Left ventricle myocardium superior (tissue), 1 donor: Measurements from ENCODE around the gene KPNA4. TPM values are rescaled to one million over a fixed set of nuclear protein-coding genes. Genes with fewer than 3 reads are reported as not detected.
"Not testable (repeated sequence)": the region's sequence is repeated elsewhere in the genome, so short reads cannot be mapped to it uniquely, and the experiment has no call there.

Experiments used
- ATAC-seq: fragments of 200-7000 bp; cut with Tn5 transposase; one replicate; pipeline ENCODE4 v1.9.1; 2020; ENCODE audit warnings: mild to moderate bottlenecking, moderate library complexity
- DNase-seq: peaks from one replicate; pipeline ENCODE4 v3.0.0-alpha.2; 2020
- intact Hi-C: fragments of 100-400 bp; cut with micrococcal nuclease; formaldehyde crosslinking; loops from one replicate; pipeline ENCODE4 v1.11.0; 2022
- long read RNA-seq: library from polyadenylated mRNA; unstranded; transcript quantifications from one replicate; pipeline ENCODE4 v2.0.0, GENCODE V29; 2021
- total RNA-seq: library from RNA; stranded (reverse); fragmentation: NEBNext Ultra II Directional; extraction: Animal tissue kit (Norgen Biotek cat#: 25700); gene quantifications from one replicate; pipeline ENCODE4 v1.2.1, GENCODE V29; 2021
- donor health status: DM: no; HTN: yes; CAD: no; lungs with severe emphysema.

The KPNA4 gene
- 139 TPM for total RNA-seq
- long read RNA-seq, full-length matches to known transcripts: 167 of 196 reads
- long read RNA-seq, partial matches to known transcripts: 22 of 196 reads
- long read RNA-seq, other reads (novel, unspliced or antisense): 7 of 196 reads

- peak; percentile 99 for DNase-seq
- intact Hi-C loops: no loop called here
- ATAC-seq: peak; percentile 97
Measured at GRCh38 chr3:160565442-160566403, at the start of gene KPNA4. TSS of gene KPNA4 (minus strand) at chr3:160565571. CDS start at chr3:160565282, 289 bp downstream.

GRCh38 chr3:160613661-160614060 is 48.3 kb upstream of the KPNA4 start:
- ATAC-seq (no peak), DNase-seq (no peak)
- intact Hi-C loops: no loop called here

- no peak for ATAC-seq
- intact Hi-C loops: no loop called here
- DNase-seq: no peak
Measured at GRCh38 chr3:160612386-160613075, 47.2 kb upstream of the KPNA4 start.

- DNase-seq (no peak), ATAC-seq (no peak)
- intact Hi-C loops: no loop called here
Measured at GRCh38 chr3:160611141-160611540, 45.8 kb upstream of the KPNA4 start.

- intact Hi-C loops: no loop called here
- DNase-seq: no peak
- ATAC-seq: no peak
Measured at GRCh38 chr3:160608870-160609269, 43.5 kb upstream of the KPNA4 start.

- DNase-seq (no peak), ATAC-seq (no peak)
- intact Hi-C loops: no loop called here
Measured at GRCh38 chr3:160607826-160608225, 42.5 kb upstream of the KPNA4 start.

GRCh38 chr3:160605315-160605714 is 39.9 kb upstream of the KPNA4 start:
- no peak for ATAC-seq

GRCh38 chr3:160603845-160604244 is 38.5 kb upstream of the KPNA4 start:
- DNase-seq, intact Hi-C loops, ATAC-seq: not testable (repeated sequence)

More at GRCh38 chr3:160605315-160605714, 39.9 kb upstream of the KPNA4 start:
- no peak for DNase-seq
- intact Hi-C loops: no loop called here

GRCh38 chr3:160602259-160602658 is 36.9 kb upstream of the KPNA4 start:
- intact Hi-C loops: no loop called here
- DNase-seq (no peak), ATAC-seq (no peak)

GRCh38 chr3:160601288-160601687 is 35.9 kb upstream of the KPNA4 start:
- ATAC-seq (no peak), DNase-seq (no peak)
- intact Hi-C loops: no loop called here

GRCh38 chr3:160598865-160599264 is 33.5 kb upstream of the KPNA4 start:
- intact Hi-C loops: no loop called here
- ATAC-seq (no peak), DNase-seq (no peak)

- intact Hi-C loops: no loop called here
Measured at GRCh38 chr3:160588023-160588422, 22.7 kb upstream of the KPNA4 start.

GRCh38 chr3:160587105-160587504 is 21.7 kb upstream of the KPNA4 start:
- DNase-seq: peak; percentile 45
- intact Hi-C loops: no loop called here
- peak; percentile 77 for ATAC-seq

More at GRCh38 chr3:160588023-160588422, 22.7 kb upstream of the KPNA4 start:
- DNase-seq: no peak
- ATAC-seq: no peak

- no peak for ATAC-seq
- no peak for DNase-seq
- intact Hi-C loops: no loop called here
Measured at GRCh38 chr3:160586679-160587078, 21.3 kb upstream of the KPNA4 start.

- intact Hi-C loops: no loop called here
- ATAC-seq (no peak), DNase-seq (no peak)
Measured at GRCh38 chr3:160583451-160583850, 18.1 kb upstream of the KPNA4 start.

- ATAC-seq (no peak), DNase-seq (no peak)
- intact Hi-C loops: no loop called here
Measured at GRCh38 chr3:160580938-160581337, 15.6 kb upstream of the KPNA4 start.

- intact Hi-C loops: no loop called here
- peak; percentile 91 for ATAC-seq
- DNase-seq: no peak
Measured at GRCh38 chr3:160577556-160578195, 12.3 kb upstream of the KPNA4 start.

- DNase-seq (no peak), ATAC-seq (peak; percentile 87)
- intact Hi-C loops: no loop called here
Measured at GRCh38 chr3:160577093-160577492, 11.7 kb upstream of the KPNA4 start.

- ATAC-seq: peak; percentile 31
- intact Hi-C loops: no loop called here
- no peak for DNase-seq
Measured at GRCh38 chr3:160576621-160577020, 11.2 kb upstream of the KPNA4 start.

- intact Hi-C loops: no loop called here
- ATAC-seq (no peak), DNase-seq (no peak)
Measured at GRCh38 chr3:160575589-160575988, 10.2 kb upstream of the KPNA4 start.
